ENCODE measurements around the gene PIAS4. TPM values are rescaled to one million over a fixed set of nuclear protein-coding genes. Genes with fewer than 3 reads are reported as not detected.

The PIAS4 gene
- total RNA-seq, 1 donor from 2014 or later: 56.3 TPM

GRCh38 chr19:4058693-4059452 is 51.3 kb downstream of the PIAS4 start:
- H3K4me1 Mint-ChIP-seq (ENCODE audit: low read depth): peaks cover 2% of the 10 kb centered on the region
- TF ChIP-seq CTCF (IDR thresholded peaks at IDR 0.05; ENCODE audit: unreplicated experiment): no peak
- peaks cover 4% of the 10 kb centered on the region for H3K36me3 Mint-ChIP-seq (ENCODE audit: insufficient read depth)
- no peak overlapping the region for H3K4me3 Mint-ChIP-seq (ENCODE audit: low read depth)
- no peaks in the 10 kb centered on the region for H3K9me3 Mint-ChIP-seq (ENCODE audit: low read depth)
- no peak overlapping the region for H3K27ac Mint-ChIP-seq
- H3K27me3 Mint-ChIP-seq: no peaks in the 10 kb centered on the region
- DNase-seq (ENCODE audit: low spot score, unreplicated experiment): no peak

- peaks cover 2% of the 10 kb centered on the region for H3K4me1 Mint-ChIP-seq (ENCODE audit: low read depth)
- DNase-seq (ENCODE audit: low spot score, unreplicated experiment): no peak
- H3K36me3 Mint-ChIP-seq (ENCODE audit: insufficient read depth): peaks cover 4% of the 10 kb centered on the region
- no peaks in the 10 kb centered on the region for H3K9me3 Mint-ChIP-seq (ENCODE audit: low read depth)
- H3K27ac Mint-ChIP-seq: no peak overlapping the region
- no peaks in the 10 kb centered on the region for H3K27me3 Mint-ChIP-seq
- no peak for TF ChIP-seq CTCF (IDR thresholded peaks at IDR 0.05; ENCODE audit: unreplicated experiment)
- H3K4me3 Mint-ChIP-seq (ENCODE audit: low read depth): no peak overlapping the region
These were observed 51.9 kb downstream of the PIAS4 start for GRCh38 chr19:4059453-4059871.

- H3K4me3 Mint-ChIP-seq (ENCODE audit: low read depth): no peak overlapping the region
These were observed 52.5 kb downstream of the PIAS4 start for GRCh38 chr19:4059891-4060620.

GRCh38 chr19:4060621-4061177 is 53.2 kb downstream of the PIAS4 start:
- Mint-ChIP-seq H3K9me3 (ENCODE audit: low read depth) (no peaks in the 10 kb centered on the region), H3K4me3 (ENCODE audit: low read depth) (no peak overlapping the region), H3K27ac (peak overlapping the region; percentile 85), H3K27me3 (no peaks in the 10 kb centered on the region), H3K36me3 (ENCODE audit: insufficient read depth) (no peaks in the 10 kb centered on the region), H3K4me1 (ENCODE audit: low read depth) (peaks cover 2% of the 10 kb centered on the region)
- no peak for TF ChIP-seq CTCF (IDR thresholded peaks at IDR 0.05; ENCODE audit: unreplicated experiment)
- no peak for DNase-seq (ENCODE audit: low spot score, unreplicated experiment)

More at GRCh38 chr19:4059891-4060620, 52.5 kb downstream of the PIAS4 start:
- no peak for TF ChIP-seq CTCF (IDR thresholded peaks at IDR 0.05; ENCODE audit: unreplicated experiment)
- Mint-ChIP-seq H3K4me1 (ENCODE audit: low read depth) (peaks cover 2% of the 10 kb centered on the region), H3K36me3 (ENCODE audit: insufficient read depth) (peaks cover 4% of the 10 kb centered on the region), H3K9me3 (ENCODE audit: low read depth) (no peaks in the 10 kb centered on the region), H3K27me3 (no peaks in the 10 kb centered on the region), H3K27ac (peak overlapping the region; percentile 85)
- DNase-seq (ENCODE audit: low spot score, unreplicated experiment): no peak

- H3K36me3 Mint-ChIP-seq (ENCODE audit: insufficient read depth): no peaks in the 10 kb centered on the region
- no peak for TF ChIP-seq CTCF (IDR thresholded peaks at IDR 0.05; ENCODE audit: unreplicated experiment)
- H3K4me3 Mint-ChIP-seq (ENCODE audit: low read depth): no peak overlapping the region
- peaks cover 2% of the 10 kb centered on the region for H3K4me1 Mint-ChIP-seq (ENCODE audit: low read depth)
- no peaks in the 10 kb centered on the region for H3K27me3 Mint-ChIP-seq
- no peaks in the 10 kb centered on the region for H3K9me3 Mint-ChIP-seq (ENCODE audit: low read depth)
- H3K27ac Mint-ChIP-seq: no peak overlapping the region
- DNase-seq (ENCODE audit: low spot score, unreplicated experiment): no peak
These were observed 53.7 kb downstream of the PIAS4 start for GRCh38 chr19:4061178-4061682.

Data from progenitor cell of endocrine pancreas (in vitro differentiated cells).